ENCODE data around the gene TMEM63C.

The TMEM63C gene

DNA sequence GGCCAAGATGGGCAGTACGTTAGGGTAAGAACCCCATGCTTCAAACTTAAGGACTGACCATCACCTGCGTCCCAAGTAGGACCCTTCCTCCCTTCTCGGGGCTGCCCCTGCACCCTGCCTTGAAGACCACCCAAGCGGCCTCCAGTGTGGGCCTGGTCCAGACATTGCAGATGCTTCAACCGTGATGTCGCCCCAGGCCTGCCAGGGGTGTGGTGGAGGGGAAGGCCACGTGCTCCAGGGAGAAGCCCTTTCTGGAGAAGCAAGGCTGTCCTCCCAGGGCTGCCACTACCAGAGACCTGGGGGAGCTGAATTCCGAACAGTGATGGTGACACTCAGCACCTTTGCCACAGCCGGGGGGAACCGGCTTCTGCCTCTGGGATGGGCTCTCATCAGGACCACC lies 76.1 kb downstream of the TMEM63C start:
- Histone ChIP-seq H3K36me3 (ENCODE audit: insufficient read depth) (no peaks in the 10 kb centered on the region), H3K4me2 (no peak overlapping the region), H2AFZ (ENCODE audit: low read depth) (no peak overlapping the region), H3K4me3 (IDR thresholded peaks at IDR 0.05; ENCODE audit: insufficient read depth, low read depth, low read length) (no peak overlapping the region), H3K4me1 (ENCODE audit: low read depth, poor library complexity, severe bottlenecking) (no peaks in the 10 kb centered on the region), H3K79me2 (ENCODE audit: insufficient read depth, low read depth) (no peaks in the 10 kb centered on the region), H4K20me1 (ENCODE audit: insufficient read depth) (no peaks in the 10 kb centered on the region), H3K27me3 (ENCODE audit: insufficient read depth, low read depth) (no peaks in the 10 kb centered on the region), H3K27ac (no peak overlapping the region), H3K9ac (no peak overlapping the region)
- TF ChIP-seq, protein P1, sequence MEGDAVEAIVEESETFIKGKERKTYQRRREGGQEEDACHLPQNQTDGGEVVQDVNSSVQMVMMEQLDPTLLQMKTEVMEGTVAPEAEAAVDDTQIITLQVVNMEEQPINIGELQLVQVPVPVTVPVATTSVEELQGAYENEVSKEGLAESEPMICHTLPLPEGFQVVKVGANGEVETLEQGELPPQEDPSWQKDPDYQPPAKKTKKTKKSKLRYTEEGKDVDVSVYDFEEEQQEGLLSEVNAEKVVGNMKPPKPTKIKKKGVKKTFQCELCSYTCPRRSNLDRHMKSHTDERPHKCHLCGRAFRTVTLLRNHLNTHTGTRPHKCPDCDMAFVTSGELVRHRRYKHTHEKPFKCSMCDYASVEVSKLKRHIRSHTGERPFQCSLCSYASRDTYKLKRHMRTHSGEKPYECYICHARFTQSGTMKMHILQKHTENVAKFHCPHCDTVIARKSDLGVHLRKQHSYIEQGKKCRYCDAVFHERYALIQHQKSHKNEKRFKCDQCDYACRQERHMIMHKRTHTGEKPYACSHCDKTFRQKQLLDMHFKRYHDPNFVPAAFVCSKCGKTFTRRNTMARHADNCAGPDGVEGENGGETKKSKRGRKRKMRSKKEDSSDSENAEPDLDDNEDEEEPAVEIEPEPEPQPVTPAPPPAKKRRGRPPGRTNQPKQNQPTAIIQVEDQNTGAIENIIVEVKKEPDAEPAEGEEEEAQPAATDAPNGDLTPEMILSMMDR (conservative IDR thresholded peaks at IDR 0.05; ENCODE audit: low read depth, low read length) = no peak

DNA sequence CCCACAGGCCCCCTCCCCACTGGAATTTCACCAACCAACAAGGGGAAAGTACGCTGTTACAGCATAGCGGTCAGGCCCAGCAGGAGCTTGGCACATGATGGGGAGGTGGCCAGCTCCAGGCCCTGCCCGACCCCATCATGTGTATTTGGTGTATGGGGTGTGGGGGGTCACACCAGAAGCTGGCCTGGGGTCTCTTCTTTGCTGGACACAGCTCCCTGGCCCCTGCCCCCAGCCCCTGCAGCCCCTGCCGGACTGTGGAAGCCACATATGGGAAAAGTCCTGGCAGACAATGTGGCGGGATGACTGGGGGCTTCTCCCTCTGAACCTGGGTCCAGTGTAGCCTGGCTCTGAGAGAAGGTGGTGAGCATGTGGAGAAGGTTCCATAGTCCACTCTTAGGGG lies 77.0 kb downstream of the TMEM63C start:
- TF ChIP-seq, protein P1 (conservative IDR thresholded peaks at IDR 0.05; ENCODE audit: low read depth, low read length) = no peak
- Histone ChIP-seq H3K4me2 (no peak overlapping the region), H3K79me2 (ENCODE audit: insufficient read depth, low read depth) (no peaks in the 10 kb centered on the region), H4K20me1 (ENCODE audit: insufficient read depth) (no peaks in the 10 kb centered on the region), H2AFZ (ENCODE audit: low read depth) (no peak overlapping the region), H3K9ac (no peak overlapping the region), H3K27me3 (ENCODE audit: insufficient read depth, low read depth) (no peaks in the 10 kb centered on the region), H3K4me3 (IDR thresholded peaks at IDR 0.05; ENCODE audit: insufficient read depth, low read depth, low read length) (no peak overlapping the region), H3K36me3 (ENCODE audit: insufficient read depth) (no peaks in the 10 kb centered on the region), H3K4me1 (ENCODE audit: low read depth, poor library complexity, severe bottlenecking) (no peaks in the 10 kb centered on the region), H3K27ac (no peak overlapping the region)

DNA sequence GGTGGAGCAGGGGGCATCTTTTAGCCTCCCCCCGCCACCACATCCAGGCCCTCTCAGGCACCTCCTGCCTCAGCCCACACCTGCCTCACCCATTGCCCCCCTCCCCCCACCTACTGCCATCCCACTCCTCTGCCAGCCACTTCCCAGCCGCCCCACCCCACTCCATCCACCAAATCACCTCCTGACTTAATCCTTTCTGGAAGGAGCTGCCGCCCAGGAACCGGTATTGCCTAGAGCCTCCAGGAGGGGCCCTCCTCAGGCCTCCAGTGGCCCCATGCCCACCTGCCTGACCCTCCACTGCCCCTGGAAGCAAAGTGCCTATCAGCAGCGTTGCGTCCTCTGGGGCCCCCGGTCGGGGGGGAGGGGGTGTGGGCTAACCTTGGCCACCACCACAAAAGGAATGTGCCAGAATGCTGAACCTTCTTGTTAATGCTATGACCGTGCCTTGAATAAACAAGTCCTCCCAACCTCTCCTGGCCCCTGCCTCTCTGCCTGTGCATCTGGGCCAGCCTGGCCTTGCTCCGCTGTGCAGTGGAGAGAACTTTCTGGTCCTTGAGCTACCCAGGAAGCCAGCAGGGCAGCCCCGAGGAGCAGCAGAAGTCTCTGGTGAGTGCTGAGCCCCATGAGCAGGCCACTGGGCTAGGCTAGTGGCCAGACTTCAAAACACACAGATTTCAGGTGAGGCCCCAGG lies 77.6 kb downstream of the TMEM63C start:
- no peaks in the 10 kb centered on the region for H3K36me3 ChIP-seq (ENCODE audit: insufficient read depth)
- no peak overlapping the region for H3K4me3 ChIP-seq (IDR thresholded peaks at IDR 0.05; ENCODE audit: insufficient read depth, low read depth, low read length)
- H3K4me1 ChIP-seq (ENCODE audit: low read depth, poor library complexity, severe bottlenecking) = no peaks in the 10 kb centered on the region
- no peak overlapping the region for H2AFZ ChIP-seq (ENCODE audit: low read depth)
- no peak overlapping the region for H3K9ac ChIP-seq
- H3K27me3 ChIP-seq (ENCODE audit: insufficient read depth, low read depth) = no peaks in the 10 kb centered on the region
- no peaks in the 10 kb centered on the region for H3K79me2 ChIP-seq (ENCODE audit: insufficient read depth, low read depth)
- H3K4me2 ChIP-seq = no peak overlapping the region
- TF ChIP-seq, protein P1 (conservative IDR thresholded peaks at IDR 0.05; ENCODE audit: low read depth, low read length) = no peak
- no peaks in the 10 kb centered on the region for H4K20me1 ChIP-seq (ENCODE audit: insufficient read depth)
- H3K27ac ChIP-seq = no peak overlapping the region

DNA sequence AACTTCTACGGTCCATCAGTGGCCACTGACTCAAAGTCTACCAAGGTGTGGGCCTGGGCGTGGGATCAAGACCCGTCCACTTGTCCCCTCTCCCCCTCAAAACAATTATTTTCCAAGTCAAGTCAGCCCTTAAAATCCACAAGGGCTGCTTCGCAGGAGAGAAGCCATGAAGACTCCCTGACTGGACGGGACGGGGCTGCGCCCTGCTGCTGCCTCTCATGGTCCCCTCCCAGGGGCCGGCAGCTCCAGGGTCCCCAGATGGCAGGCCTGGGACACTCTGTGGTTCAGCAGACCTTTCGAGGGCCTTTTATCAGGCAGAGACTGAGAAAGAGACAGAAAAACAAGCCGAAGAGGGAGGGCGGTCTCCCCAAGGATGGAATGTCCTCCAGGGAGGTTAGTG lies 78.6 kb downstream of the TMEM63C start:
- no peaks in the 10 kb centered on the region for H3K4me1 ChIP-seq (ENCODE audit: low read depth, poor library complexity, severe bottlenecking)
- no peaks in the 10 kb centered on the region for H4K20me1 ChIP-seq (ENCODE audit: insufficient read depth)
- H3K9ac ChIP-seq = no peak overlapping the region
- no peaks in the 10 kb centered on the region for H3K36me3 ChIP-seq (ENCODE audit: insufficient read depth)
- H3K4me3 ChIP-seq (IDR thresholded peaks at IDR 0.05; ENCODE audit: insufficient read depth, low read depth, low read length) = no peak overlapping the region
- TF ChIP-seq, protein P1 (conservative IDR thresholded peaks at IDR 0.05; ENCODE audit: low read depth, low read length) = no peak
- no peaks in the 10 kb centered on the region for H3K79me2 ChIP-seq (ENCODE audit: insufficient read depth, low read depth)
- H3K27ac ChIP-seq = no peak overlapping the region
- H2AFZ ChIP-seq (ENCODE audit: low read depth) = no peak overlapping the region
- H3K4me2 ChIP-seq = no peak overlapping the region
- H3K27me3 ChIP-seq (ENCODE audit: insufficient read depth, low read depth) = no peaks in the 10 kb centered on the region
